Panc1 (cell line): ENCODE results near the gene SLC25A12. TPM values are rescaled to one million over a fixed set of nuclear protein-coding genes. Genes with fewer than 3 reads are reported as not detected.

ENCODE experiments used
- ATAC-seq: fragments of 200-7000 bp; cut with Tn5 transposase; 2 replicates; pipeline ENCODE4 v1.9.1; 2020; ENCODE audit warnings: mild to moderate bottlenecking, moderate library complexity
- BruUV-seq: library from RNA; stranded (reverse); fragments of 400-500 nt; replicated peaks from 2 replicates; lab custom pipeline; 2021; lab: Mats Ljungman, UMichigan
- CTCF ChIA-PET: fragments of 300-600 bp; sonication (Branson Sonifier 250); formaldehyde crosslinking; loops from one replicate; lab custom pipeline; 2022; ENCODE audit warnings: antibody characterized with exemption; lab: Charles Lee
- POLR2A ChIA-PET: fragments of 300-600 bp; sonication (Branson Sonifier 250); formaldehyde crosslinking; loops from one replicate; lab custom pipeline; 2022; ENCODE audit warnings: antibody characterized with exemption; lab: Charles Lee
- DNase-seq: peaks from one replicate; pipeline ENCODE4 v3.0.0-alpha.2; 2010; ENCODE audit warnings: low read depth, low spot score
- H3K27ac ChIP-seq: 2 replicates; pipeline ENCODE4 v1.5.1; 2011; ENCODE audit warnings: mild to moderate bottlenecking, low read length, inconsistent platforms
- H3K27me3 ChIP-seq: fragments of 200-500 bp; sonication (Bioruptor generic); 2 replicates; pipeline ENCODE4 v1.6.0; 2014; ENCODE audit warnings: low read length, inconsistent platforms; ENCODE audit not compliant: control insufficient read depth, insufficient read depth
- H3K36me3 ChIP-seq: fragments of 200-500 bp; sonication (Bioruptor generic); 2 replicates; pipeline ENCODE4 v1.5.1; 2014; ENCODE audit warnings: inconsistent platforms, mild to moderate bottlenecking, low read length, moderate library complexity; ENCODE audit not compliant: control insufficient read depth, insufficient read depth
- H3K4me1 ChIP-seq: 2 replicates; pipeline ENCODE4 v1.5.1; 2011; ENCODE audit warnings: inconsistent platforms, mild to moderate bottlenecking, low read length, moderate library complexity; ENCODE audit not compliant: control insufficient read depth, insufficient read depth
- H3K4me3 ChIP-seq, 2 experiments: 2 replicates each; pipeline ENCODE4 v1.5.1; 2011 to 2012; ENCODE audit warnings: low read depth in 2 of 2, low read length in 2 of 2, mild to moderate bottlenecking in 2 of 2, inconsistent platforms in 1 of 2, moderate library complexity in 1 of 2
- H3K9me3 ChIP-seq: fragments of 200-500 bp; sonication (Bioruptor generic); 2 replicates; pipeline ENCODE4 v1.5.1; 2014; ENCODE audit warnings: low read depth, mild to moderate bottlenecking, inconsistent platforms, low read length, moderate library complexity; ENCODE audit not compliant: control insufficient read depth, insufficient read depth
- POLR2AphosphoS5 ChIP-seq: IDR thresholded peaks from 2 replicates; pipeline ENCODE4 v1.6.1; 2012; ENCODE audit warnings: mild to moderate bottlenecking, low read depth, low read length, moderate library complexity
- SIN3A ChIP-seq: IDR thresholded peaks from 2 replicates; pipeline ENCODE4 v1.6.1; 2012; ENCODE audit warnings: low read depth, mild to moderate bottlenecking, low read length, moderate library complexity, borderline replicate concordance; ENCODE audit not compliant: insufficient read depth
- TCF7L2 ChIP-seq: IDR thresholded peaks from 2 replicates; pipeline ENCODE4 v1.6.1; 2011; ENCODE audit warnings: mild to moderate bottlenecking, low read depth, low read length, inconsistent platforms
- in situ Hi-C: cut with HindIII; loops from 2 replicates; pipeline ENCODE4 v1.10.0; 2016; ENCODE audit warnings: low sequenced_read_pairs, low pct_unique_long_range_greater_than_20kb
- intact Hi-C: fragments of 100-400 bp; cut with micrococcal nuclease; formaldehyde crosslinking; loops from one replicate; pipeline ENCODE4 v1.10.0; 2022; ENCODE audit not compliant: unreplicated experiment
- total RNA-seq: library from RNA; stranded (reverse); gene quantifications from one replicate; pipeline ENCODE4 v1.2.1, GENCODE V29; 2021; ENCODE audit not compliant: unreplicated experiment
- TF ChIP-seq, protein P1 (sequence below): fragments of 450-650 bp; IDR thresholded peaks from 2 replicates; pipeline ENCODE4 v1.5.1; 2017; ENCODE audit warnings: mild to moderate bottlenecking
- TF ChIP-seq, protein P2 (sequence below), 2 experiments: IDR thresholded peaks; 2 replicates each; pipeline ENCODE4 v1.6.1; 2011 to 2012; ENCODE audit warnings: low read depth in 2 of 2, control low read depth in 1 of 2, low read length in 1 of 2, mild to moderate bottlenecking in 1 of 2, moderate library complexity in 1 of 2; ENCODE audit not compliant: insufficient read depth in 1 of 2

Gene SLC25A12
- total RNA-seq, 1 experiment from 2014 or later, result 17.8 TPM

DNA sequence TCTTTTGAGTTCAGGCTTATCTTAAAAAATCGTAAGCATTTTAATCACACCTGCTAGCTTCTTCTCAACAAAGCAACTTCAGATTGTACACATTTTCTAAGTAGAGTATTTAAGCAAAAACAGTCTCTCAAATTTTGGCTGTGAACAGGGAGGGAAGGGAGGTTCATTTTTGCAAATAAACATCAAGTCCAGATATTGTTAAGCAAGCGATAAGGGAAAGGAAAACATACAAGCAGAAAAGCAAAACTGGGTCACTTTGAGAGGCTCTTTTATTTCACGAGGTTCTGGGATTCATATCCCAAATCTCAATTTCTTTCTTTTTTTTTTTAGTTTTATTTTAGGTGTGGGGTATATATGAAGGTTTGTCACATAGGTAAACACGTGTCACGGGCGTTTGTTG lies 79.9 kb downstream of the SLC25A12 start:
- in situ Hi-C loops, result no loop called here
- CTCF ChIA-PET, result no interaction called here
- intact Hi-C loops, result no loop called here
- Histone ChIP-seq H3K36me3 (0 out of 2 replicates have a peak, but pooled peaks cover 3% of the 10 kb centered on the region), H3K27me3 (no peaks in the 10 kb centered on the region), H3K4me1 (no peaks in the 10 kb centered on the region), H3K9me3 (no peaks in the 10 kb centered on the region), H3K27ac (no peak overlapping the region), H3K4me3 (no peak overlapping the region)
- POLR2A ChIA-PET, result no interaction called here
- ATAC-seq (no peak), DNase-seq (no peak)
- no peak for TF ChIP-seq SIN3A
- TF ChIP-seq, protein P1, sequence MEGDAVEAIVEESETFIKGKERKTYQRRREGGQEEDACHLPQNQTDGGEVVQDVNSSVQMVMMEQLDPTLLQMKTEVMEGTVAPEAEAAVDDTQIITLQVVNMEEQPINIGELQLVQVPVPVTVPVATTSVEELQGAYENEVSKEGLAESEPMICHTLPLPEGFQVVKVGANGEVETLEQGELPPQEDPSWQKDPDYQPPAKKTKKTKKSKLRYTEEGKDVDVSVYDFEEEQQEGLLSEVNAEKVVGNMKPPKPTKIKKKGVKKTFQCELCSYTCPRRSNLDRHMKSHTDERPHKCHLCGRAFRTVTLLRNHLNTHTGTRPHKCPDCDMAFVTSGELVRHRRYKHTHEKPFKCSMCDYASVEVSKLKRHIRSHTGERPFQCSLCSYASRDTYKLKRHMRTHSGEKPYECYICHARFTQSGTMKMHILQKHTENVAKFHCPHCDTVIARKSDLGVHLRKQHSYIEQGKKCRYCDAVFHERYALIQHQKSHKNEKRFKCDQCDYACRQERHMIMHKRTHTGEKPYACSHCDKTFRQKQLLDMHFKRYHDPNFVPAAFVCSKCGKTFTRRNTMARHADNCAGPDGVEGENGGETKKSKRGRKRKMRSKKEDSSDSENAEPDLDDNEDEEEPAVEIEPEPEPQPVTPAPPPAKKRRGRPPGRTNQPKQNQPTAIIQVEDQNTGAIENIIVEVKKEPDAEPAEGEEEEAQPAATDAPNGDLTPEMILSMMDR, result no peak
- BruUV-seq, result no TSS peak

DNA sequence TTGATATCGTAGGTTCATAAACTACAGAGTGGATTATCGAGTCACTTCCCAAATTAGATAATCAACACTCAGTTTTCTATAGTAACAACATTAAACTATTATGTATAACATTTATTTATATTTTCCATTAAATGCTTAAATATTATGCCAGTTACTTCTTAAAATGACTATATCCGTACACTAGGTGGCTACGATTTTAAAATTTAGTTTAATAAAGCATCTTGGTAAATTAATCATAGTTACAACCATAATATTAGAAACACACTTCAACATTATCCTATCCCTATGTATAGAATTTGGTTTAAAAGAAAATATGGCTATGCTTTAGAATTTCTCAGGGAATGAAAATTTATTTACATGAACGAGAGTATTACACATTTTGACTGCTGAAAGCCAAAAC lies 80.3 kb downstream of the SLC25A12 start:
- no peaks in the 10 kb centered on the region for H3K9me3 ChIP-seq
- TF ChIP-seq TCF7L2 (no peak), SIN3A (no peak), POLR2AphosphoS5 (no peak)
- TF ChIP-seq, protein P1, result no peak
- TF ChIP-seq, protein P2, sequence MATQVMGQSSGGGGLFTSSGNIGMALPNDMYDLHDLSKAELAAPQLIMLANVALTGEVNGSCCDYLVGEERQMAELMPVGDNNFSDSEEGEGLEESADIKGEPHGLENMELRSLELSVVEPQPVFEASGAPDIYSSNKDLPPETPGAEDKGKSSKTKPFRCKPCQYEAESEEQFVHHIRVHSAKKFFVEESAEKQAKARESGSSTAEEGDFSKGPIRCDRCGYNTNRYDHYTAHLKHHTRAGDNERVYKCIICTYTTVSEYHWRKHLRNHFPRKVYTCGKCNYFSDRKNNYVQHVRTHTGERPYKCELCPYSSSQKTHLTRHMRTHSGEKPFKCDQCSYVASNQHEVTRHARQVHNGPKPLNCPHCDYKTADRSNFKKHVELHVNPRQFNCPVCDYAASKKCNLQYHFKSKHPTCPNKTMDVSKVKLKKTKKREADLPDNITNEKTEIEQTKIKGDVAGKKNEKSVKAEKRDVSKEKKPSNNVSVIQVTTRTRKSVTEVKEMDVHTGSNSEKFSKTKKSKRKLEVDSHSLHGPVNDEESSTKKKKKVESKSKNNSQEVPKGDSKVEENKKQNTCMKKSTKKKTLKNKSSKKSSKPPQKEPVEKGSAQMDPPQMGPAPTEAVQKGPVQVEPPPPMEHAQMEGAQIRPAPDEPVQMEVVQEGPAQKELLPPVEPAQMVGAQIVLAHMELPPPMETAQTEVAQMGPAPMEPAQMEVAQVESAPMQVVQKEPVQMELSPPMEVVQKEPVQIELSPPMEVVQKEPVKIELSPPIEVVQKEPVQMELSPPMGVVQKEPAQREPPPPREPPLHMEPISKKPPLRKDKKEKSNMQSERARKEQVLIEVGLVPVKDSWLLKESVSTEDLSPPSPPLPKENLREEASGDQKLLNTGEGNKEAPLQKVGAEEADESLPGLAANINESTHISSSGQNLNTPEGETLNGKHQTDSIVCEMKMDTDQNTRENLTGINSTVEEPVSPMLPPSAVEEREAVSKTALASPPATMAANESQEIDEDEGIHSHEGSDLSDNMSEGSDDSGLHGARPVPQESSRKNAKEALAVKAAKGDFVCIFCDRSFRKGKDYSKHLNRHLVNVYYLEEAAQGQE (IDR thresholded peaks at IDR 0.05; ENCODE audit: insufficient read depth in 1 of 2, low read depth in 2 of 2, low read length in 1 of 2), result no peak
- in situ Hi-C loops, result no loop called here
- ChIA-PET CTCF (interaction anchor here (1.4 kb wide), 1 partner anchor 293 kb away, joined by 3 read pairs; no protein-coding TSS in a partner anchor), POLR2A (no interaction called here)
- no peaks in the 10 kb centered on the region for H3K4me1 ChIP-seq
- H3K27ac ChIP-seq, result no peak overlapping the region
- no peaks in the 10 kb centered on the region for H3K27me3 ChIP-seq
- H3K4me3 ChIP-seq, result no peak overlapping the region
- H3K36me3 ChIP-seq, result 0 out of 2 replicates have a peak, but pooled peaks cover 3% of the 10 kb centered on the region
- DNase-seq (no peak), ATAC-seq (no peak)
- intact Hi-C loops, result no loop called here
- no TSS peak for BruUV-seq
